ENCODE measurements around the gene CHST11. TPM values are rescaled to one million over a fixed set of nuclear protein-coding genes. Genes with fewer than 3 reads are reported as not detected.

CHST11 gene
- total RNA-seq, 5 donors from 2014 or later (not counting 1 experiment from before 2014, with no cell fraction given), result 49.8 to 78.3 (median 63.7) TPM

- Histone ChIP-seq H3K36me3 (ENCODE audit: control insufficient read depth in 2 of 2, extremely low read depth in 1 of 2, insufficient read depth in 1 of 2, low read length in 1 of 2) (peaks cover 0 to 9% of the 10 kb centered on the region in 2 donors), H3K27ac (ENCODE audit: low read length) (no peak overlapping the region), H3K9me3 (no peaks in the 10 kb centered on the region), H3K4me1 (ENCODE audit: control insufficient read depth in 1 of 2, extremely low read depth in 1 of 2, insufficient read depth in 2 of 2, low read length in 2 of 2) (peaks cover 17 to 45% of the 10 kb centered on the region in 2 experiments), H3K27me3 (replicated peaks in 1 of 2; ENCODE audit: control insufficient read depth in 2 of 2, extremely low read depth in 1 of 2, insufficient read depth in 2 of 2, low read length in 1 of 2) (no peaks in the 10 kb centered on the region), H3K4me3 (ENCODE audit: control insufficient read depth in 1 of 2, extremely low read depth in 1 of 2, low read length in 1 of 2) (no peak overlapping the region)
- no peak overlapping the region for H3K27ac Mint-ChIP-seq
- H3K27me3 Mint-ChIP-seq, result no peaks in the 10 kb centered on the region
- DNase-seq, result no peak
- no peak for ATAC-seq (replicated peaks in 1 of 4)
- 90% methylated on average over 4 of the region's 7 CpGs for WGBS (ENCODE audit: insufficient coverage)
- H3K36me3 Mint-ChIP-seq, result peaks cover 4% of the 10 kb centered on the region
- H3K9me3 Mint-ChIP-seq, result no peaks in the 10 kb centered on the region
- H3K4me3 Mint-ChIP-seq, result no peak overlapping the region
- peaks cover 32 to 66% (median 62%) of the 10 kb centered on the region in 3 donors for H3K4me1 Mint-ChIP-seq
- ChIA-PET POLR2A (interaction anchor here in 1 of 2 donors (0.7 kb wide), 1 partner anchor 182 kb away, joined by 3 read pairs; no protein-coding TSS in a partner anchor), CTCF (interaction anchor here in 1 of 2 donors (1.2 to 1.5 kb wide), 2 partner anchors 13 to 286 kb away, joined by 3 to 4 read pairs; no protein-coding TSS in a partner anchor)
These were observed 210.4 kb downstream of the CHST11 start for GRCh38 chr12:104667139-104667538.

DNA sequence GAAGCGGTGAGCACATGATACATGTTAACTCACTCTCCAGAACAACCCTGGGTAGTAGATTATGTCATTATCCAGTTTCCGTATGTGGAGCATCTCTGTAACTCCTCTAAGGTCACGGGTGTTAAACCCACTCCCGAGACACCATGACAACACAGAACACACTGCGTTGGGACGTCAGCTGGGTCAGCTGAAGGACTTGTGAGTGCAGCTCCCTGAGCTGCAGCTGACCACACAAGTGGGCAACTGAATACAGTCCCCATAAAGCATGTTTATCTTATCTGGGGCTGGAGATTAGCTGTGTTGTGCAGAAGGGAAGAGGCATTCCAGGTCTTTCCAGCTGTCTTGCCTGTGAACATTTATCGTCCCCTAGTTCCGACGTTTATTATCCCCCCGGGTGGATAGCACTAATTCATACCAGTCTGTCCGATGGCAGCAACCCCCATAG is 211.5 kb downstream of the CHST11 start:
- peaks cover 32 to 71% (median 67%) of the 10 kb centered on the region in 3 donors for H3K4me1 Mint-ChIP-seq
- no peaks in the 10 kb centered on the region for H3K9me3 Mint-ChIP-seq
- ChIA-PET POLR2A (no interaction called here), CTCF (interaction anchor here in 1 of 2 donors (0.6 to 1.5 kb wide), 3 partner anchors 14 to 287 kb away, joined by 3 to 5 read pairs (median 4); no protein-coding TSS in a partner anchor)
- Histone ChIP-seq H3K4me1 (ENCODE audit: control insufficient read depth in 1 of 2, extremely low read depth in 1 of 2, insufficient read depth in 2 of 2, low read length in 2 of 2) (peaks cover 17 to 52% of the 10 kb centered on the region in 2 experiments), H3K36me3 (ENCODE audit: control insufficient read depth in 2 of 2, extremely low read depth in 1 of 2, insufficient read depth in 1 of 2, low read length in 1 of 2) (peaks cover 0 to 9% of the 10 kb centered on the region in 2 donors), H3K27ac (ENCODE audit: low read length) (no peak overlapping the region), H3K27me3 (replicated peaks in 1 of 2; ENCODE audit: control insufficient read depth in 2 of 2, extremely low read depth in 1 of 2, insufficient read depth in 2 of 2, low read length in 1 of 2) (no peaks in the 10 kb centered on the region), H3K9me3 (no peaks in the 10 kb centered on the region), H3K4me3 (ENCODE audit: control insufficient read depth in 1 of 2, extremely low read depth in 1 of 2, low read length in 1 of 2) (no peak overlapping the region)
- peaks cover 4% of the 10 kb centered on the region for H3K36me3 Mint-ChIP-seq
- H3K27me3 Mint-ChIP-seq, result no peaks in the 10 kb centered on the region
- DNase-seq, result no peak
- H3K27ac Mint-ChIP-seq, result no peak overlapping the region
- WGBS (ENCODE audit: insufficient coverage), result 92% methylated on average over 5 of the region's 11 CpGs
- no peak overlapping the region for H3K4me3 Mint-ChIP-seq
- ATAC-seq (replicated peaks in 1 of 4), result no peak

DNA sequence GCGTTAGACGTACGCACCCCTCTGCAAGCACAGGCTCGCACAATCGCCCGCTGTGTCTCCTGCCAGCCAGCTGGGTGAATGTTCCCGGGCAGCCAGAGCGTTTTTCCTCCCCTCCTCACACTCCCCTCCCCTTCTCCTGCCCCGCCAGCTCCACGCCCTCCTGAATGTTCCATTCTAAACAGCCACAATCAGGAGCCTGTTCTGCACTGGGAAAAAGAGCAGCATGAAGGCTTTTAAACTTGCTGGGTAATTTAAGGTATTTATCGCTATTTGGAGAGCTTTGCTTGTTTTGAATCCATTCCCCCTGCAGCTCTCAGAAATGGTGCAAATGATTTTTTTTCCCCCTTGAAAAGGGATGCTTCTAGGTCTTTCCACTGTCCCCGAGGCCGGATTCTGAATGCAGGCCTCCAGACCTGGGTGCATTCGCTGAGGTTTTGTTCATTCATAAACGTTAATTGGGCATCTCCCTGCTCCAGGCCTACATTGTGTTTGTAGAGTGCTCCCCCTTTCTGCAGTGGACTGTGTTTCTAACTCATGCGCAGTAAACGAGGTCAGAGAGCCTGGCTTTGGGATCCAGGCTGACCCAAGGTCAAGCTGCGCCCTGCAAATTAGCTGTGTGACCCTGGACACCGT is 212.5 kb downstream of the CHST11 start:
- H3K4me3 Mint-ChIP-seq, result peak overlapping the region in 1 of 3 donors; percentile 17
- DNase-seq, result no peak
- peaks cover 4% of the 10 kb centered on the region for H3K36me3 Mint-ChIP-seq
- no peak overlapping the region for H3K27ac Mint-ChIP-seq
- no peaks in the 10 kb centered on the region for H3K9me3 ChIP-seq
- no peaks in the 10 kb centered on the region for H3K27me3 ChIP-seq (replicated peaks in 1 of 2; ENCODE audit: control insufficient read depth in 2 of 2, extremely low read depth in 1 of 2, insufficient read depth in 2 of 2, low read length in 1 of 2)
- POLR2A ChIA-PET, result no interaction called here
- H3K4me1 Mint-ChIP-seq, result peaks cover 32 to 73% (median 71%) of the 10 kb centered on the region in 3 donors
- no peak for ATAC-seq (replicated peaks in 1 of 4)
- peaks cover 0 to 9% of the 10 kb centered on the region in 2 donors for H3K36me3 ChIP-seq (ENCODE audit: control insufficient read depth in 2 of 2, extremely low read depth in 1 of 2, insufficient read depth in 1 of 2, low read length in 1 of 2)
- H3K27ac ChIP-seq (ENCODE audit: low read length), result no peak overlapping the region
- no peak overlapping the region for H3K4me3 ChIP-seq (ENCODE audit: control insufficient read depth in 1 of 2, extremely low read depth in 1 of 2, low read length in 1 of 2)
- no peaks in the 10 kb centered on the region for H3K9me3 Mint-ChIP-seq
- H3K27me3 Mint-ChIP-seq, result no peaks in the 10 kb centered on the region
- WGBS (ENCODE audit: insufficient coverage), result 94% methylated on average over 11 of the region's 19 CpGs
- peaks cover 17 to 52% of the 10 kb centered on the region in 2 experiments for H3K4me1 ChIP-seq (ENCODE audit: control insufficient read depth in 1 of 2, extremely low read depth in 1 of 2, insufficient read depth in 2 of 2, low read length in 2 of 2)
- CTCF ChIA-PET, result no interaction called here

- POLR2A ChIA-PET, result no interaction called here
- H3K4me3 Mint-ChIP-seq, result peak overlapping the region in 1 of 3 donors; percentile 17
- no peaks in the 10 kb centered on the region for H3K9me3 Mint-ChIP-seq
- CTCF ChIA-PET, result no interaction called here
- Histone ChIP-seq H3K4me1 (ENCODE audit: control insufficient read depth in 1 of 2, extremely low read depth in 1 of 2, insufficient read depth in 2 of 2, low read length in 2 of 2) (peaks cover 17 to 52% of the 10 kb centered on the region in 2 experiments), H3K36me3 (ENCODE audit: control insufficient read depth in 2 of 2, extremely low read depth in 1 of 2, insufficient read depth in 1 of 2, low read length in 1 of 2) (peaks cover 0 to 9% of the 10 kb centered on the region in 2 donors), H3K27ac (ENCODE audit: low read length) (no peak overlapping the region), H3K27me3 (replicated peaks in 1 of 2; ENCODE audit: control insufficient read depth in 2 of 2, extremely low read depth in 1 of 2, insufficient read depth in 2 of 2, low read length in 1 of 2) (no peaks in the 10 kb centered on the region), H3K4me3 (ENCODE audit: control insufficient read depth in 1 of 2, extremely low read depth in 1 of 2, low read length in 1 of 2) (no peak overlapping the region), H3K9me3 (no peaks in the 10 kb centered on the region)
- peaks cover 4% of the 10 kb centered on the region for H3K36me3 Mint-ChIP-seq
- peak; percentile 57 to 68 (median 60) for ATAC-seq (replicated peaks in 1 of 4)
- H3K27ac Mint-ChIP-seq, result peak overlapping the region in 1 of 2 donors; percentile 5
- 22% methylated on average over 3 of the region's 6 CpGs for WGBS (ENCODE audit: insufficient coverage)
- H3K27me3 Mint-ChIP-seq, result no peaks in the 10 kb centered on the region
- peak in 23 of 35 experiments; percentile 7 to 47 (median 18) for DNase-seq
- peaks cover 32 to 75% (median 70%) of the 10 kb centered on the region in 3 donors for H3K4me1 Mint-ChIP-seq
These were observed 213.1 kb downstream of the CHST11 start for GRCh38 chr12:104669851-104670337.

DNA sequence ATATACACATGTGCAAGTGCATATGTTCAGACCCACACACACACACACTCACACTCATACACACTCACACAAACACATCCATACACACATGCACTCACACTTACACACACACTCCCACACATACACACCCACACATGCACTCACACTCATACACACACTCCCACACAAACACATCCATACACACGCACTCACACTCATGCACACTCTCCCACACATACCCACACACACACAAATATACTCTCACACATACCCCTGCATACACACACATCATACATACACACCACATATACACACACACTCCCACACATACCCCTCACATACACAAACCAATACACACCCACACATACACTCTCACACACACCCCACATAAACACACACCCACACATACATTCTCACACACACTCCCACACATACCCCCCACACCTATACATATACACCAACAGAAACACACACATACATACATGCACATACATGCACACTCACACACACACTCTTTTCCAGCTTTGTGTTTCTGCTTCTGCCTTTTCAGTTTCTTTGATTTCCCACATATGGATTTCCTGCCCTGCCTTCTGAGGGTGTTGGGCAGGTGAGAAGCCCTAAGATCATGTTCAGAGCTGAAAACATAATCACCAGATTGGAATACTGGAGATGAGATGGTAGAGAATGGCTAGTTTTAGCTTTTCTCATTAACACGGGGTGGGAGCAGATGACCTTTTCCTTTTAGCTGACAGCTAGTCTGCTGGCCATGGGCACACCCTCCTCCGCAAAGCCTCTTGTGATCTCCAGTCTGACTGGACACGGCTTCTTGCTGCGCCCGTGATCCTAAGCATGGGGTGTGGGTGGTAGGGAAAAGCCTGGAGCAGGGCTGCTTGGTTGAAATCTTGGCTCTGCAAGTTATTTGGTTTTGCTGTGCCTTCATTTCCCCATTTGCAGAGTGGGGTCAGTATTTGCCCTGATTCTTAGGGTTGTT is 214.0 kb downstream of the CHST11 start:
- peak overlapping the region; percentile 55 for H3K27ac ChIP-seq (ENCODE audit: low read length)
- peak overlapping the region; percentile 17 to 59 (median 34) for H3K4me3 Mint-ChIP-seq

More for the DNA sequence above, 214.0 kb downstream of the CHST11 start:
- no peaks in the 10 kb centered on the region for H3K9me3 Mint-ChIP-seq
- ATAC-seq (replicated peaks in 1 of 4), result peak in 1 of 4 experiments; percentile 4
- no peak for DNase-seq
- H3K27me3 Mint-ChIP-seq, result no peaks in the 10 kb centered on the region
- H3K36me3 Mint-ChIP-seq, result no peaks in the 10 kb centered on the region
- H3K27me3 ChIP-seq (replicated peaks in 1 of 2; ENCODE audit: control insufficient read depth in 2 of 2, extremely low read depth in 1 of 2, insufficient read depth in 2 of 2, low read length in 1 of 2), result no peaks in the 10 kb centered on the region
- peaks cover 32 to 71% (median 66%) of the 10 kb centered on the region in 3 donors for H3K4me1 Mint-ChIP-seq
- H3K4me3 ChIP-seq (ENCODE audit: control insufficient read depth in 1 of 2, extremely low read depth in 1 of 2, low read length in 1 of 2), result peak overlapping the region in 1 of 2 donors; percentile 2
- POLR2A ChIA-PET, result no interaction called here
- WGBS (ENCODE audit: insufficient coverage), result 87% methylated on average over 5 of the region's 6 CpGs
- CTCF ChIA-PET, result no interaction called here
- peaks cover 17 to 52% of the 10 kb centered on the region in 2 experiments for H3K4me1 ChIP-seq (ENCODE audit: control insufficient read depth in 1 of 2, extremely low read depth in 1 of 2, insufficient read depth in 2 of 2, low read length in 2 of 2)
- peak overlapping the region; percentile 74 to 81 for H3K27ac Mint-ChIP-seq
- H3K36me3 ChIP-seq (ENCODE audit: control insufficient read depth in 2 of 2, extremely low read depth in 1 of 2, insufficient read depth in 1 of 2, low read length in 1 of 2), result peaks cover 0 to 9% of the 10 kb centered on the region in 2 donors
- H3K9me3 ChIP-seq, result no peaks in the 10 kb centered on the region

Data from T-cell (primary cell).